SU-DHL-6 (cell line): ENCODE data around the gene EPYC.

Source experiments
- CTCF ChIP-seq: fragments of 200-600 bp; sonication (generic); IDR thresholded peaks from one replicate; pipeline ENCODE4 v1.5.1; 2017; ENCODE audit warnings: antibody characterized with exemption, mild to moderate bottlenecking, low read length, moderate library complexity; ENCODE audit not compliant: insufficient read depth, poor library complexity, severe bottlenecking
- EZH2phosphoT487 ChIP-seq: fragments of 200-600 bp; sonication (generic), shearing (Covaris generic); conservative IDR thresholded peaks from 2 replicates; pipeline ENCODE4 v1.6.1; 2018; ENCODE audit warnings: mild to moderate bottlenecking, antibody characterized with exemption, low read length, moderate library complexity, mixed read lengths

DNA sequence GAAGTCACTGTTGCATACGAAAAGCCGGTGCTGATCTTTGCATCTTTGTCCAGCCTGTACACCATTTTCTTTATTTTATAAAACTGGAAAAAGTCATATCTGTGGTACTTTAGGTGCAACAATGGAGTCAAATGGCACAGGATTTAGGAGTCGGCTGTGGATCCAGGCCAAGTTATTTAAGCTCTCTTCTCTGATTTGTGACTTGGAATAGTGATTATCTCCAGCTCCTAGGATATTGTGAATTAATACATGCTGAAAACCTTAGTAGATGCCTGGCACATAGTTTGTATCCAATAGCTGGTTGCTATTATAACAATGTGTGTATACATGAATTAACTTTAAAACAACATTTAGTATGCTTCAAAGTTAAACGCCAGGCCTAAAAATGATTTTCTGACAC, 43.6 kb downstream of the EPYC start:
- TF ChIP-seq CTCF = no peak
- no peak for TF ChIP-seq EZH2phosphoT487
